Posterior cingulate gyrus (tissue), 11 donors: ENCODE results near the gene NEUROD2.

ENCODE experiments used
- DNase-seq, 10 donors: peaks; one replicate each; pipeline versions ENCODE4 v3.0.0 to v3.0.0-alpha.2; 2020 to 2021; ENCODE audit warnings: mixed read lengths in 3 of 10
- intact Hi-C: fragments of 100-400 bp; cut with DNase I; formaldehyde crosslinking; loops from one replicate; pipeline ENCODE4 v1.15.1; 2023

The NEUROD2 gene

DNA sequence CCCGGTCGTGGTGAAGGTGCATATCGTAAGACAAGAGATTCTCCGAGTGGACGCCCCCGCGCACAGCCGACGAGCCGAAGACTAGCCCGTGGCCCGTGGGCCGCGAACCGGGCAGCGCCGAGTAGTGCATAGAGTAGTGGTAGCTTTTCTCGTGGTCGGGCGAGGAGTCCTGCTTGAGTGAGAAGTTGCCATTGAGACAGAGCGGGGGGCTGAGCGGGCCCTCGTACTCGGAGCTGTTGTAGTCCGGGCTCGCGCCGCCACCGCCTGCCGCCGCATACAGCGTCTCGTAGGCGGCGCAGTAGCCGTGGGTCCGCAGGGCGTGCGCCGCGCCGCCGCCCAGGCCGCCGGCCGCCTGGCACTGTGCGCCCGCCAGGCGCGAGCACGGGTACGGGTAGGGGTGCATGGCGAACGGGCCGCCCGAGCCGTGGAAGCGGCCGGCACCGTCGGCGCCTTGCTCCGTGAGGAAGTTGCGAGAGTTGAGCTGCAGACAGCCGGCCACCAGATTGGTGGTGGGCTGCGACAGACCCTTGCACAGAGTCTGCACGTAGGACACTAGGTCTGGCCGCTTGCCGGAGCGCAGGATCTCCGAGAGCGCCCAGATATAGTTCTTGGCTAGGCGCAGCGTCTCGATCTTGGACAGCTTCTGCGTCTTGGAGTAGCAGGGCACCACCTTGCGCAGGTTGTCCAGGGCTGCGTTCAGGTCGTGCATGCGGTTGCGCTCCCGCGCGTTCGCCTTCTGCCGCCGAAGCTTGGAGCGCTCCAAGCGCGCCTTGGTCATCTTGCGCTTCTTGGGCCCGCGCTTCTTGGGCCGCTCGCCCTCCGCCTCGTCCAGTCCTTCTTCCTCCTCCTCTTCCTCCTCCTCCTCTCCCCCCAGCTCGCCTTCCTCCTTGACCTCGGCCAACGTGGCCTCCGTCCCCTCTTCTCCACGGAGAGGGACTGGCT, 2.0 kb downstream of the NEUROD2 start:
- DNase-seq: peak in 1 of 10 donors; percentile 75
- intact Hi-C loops: no loop called here

DNA sequence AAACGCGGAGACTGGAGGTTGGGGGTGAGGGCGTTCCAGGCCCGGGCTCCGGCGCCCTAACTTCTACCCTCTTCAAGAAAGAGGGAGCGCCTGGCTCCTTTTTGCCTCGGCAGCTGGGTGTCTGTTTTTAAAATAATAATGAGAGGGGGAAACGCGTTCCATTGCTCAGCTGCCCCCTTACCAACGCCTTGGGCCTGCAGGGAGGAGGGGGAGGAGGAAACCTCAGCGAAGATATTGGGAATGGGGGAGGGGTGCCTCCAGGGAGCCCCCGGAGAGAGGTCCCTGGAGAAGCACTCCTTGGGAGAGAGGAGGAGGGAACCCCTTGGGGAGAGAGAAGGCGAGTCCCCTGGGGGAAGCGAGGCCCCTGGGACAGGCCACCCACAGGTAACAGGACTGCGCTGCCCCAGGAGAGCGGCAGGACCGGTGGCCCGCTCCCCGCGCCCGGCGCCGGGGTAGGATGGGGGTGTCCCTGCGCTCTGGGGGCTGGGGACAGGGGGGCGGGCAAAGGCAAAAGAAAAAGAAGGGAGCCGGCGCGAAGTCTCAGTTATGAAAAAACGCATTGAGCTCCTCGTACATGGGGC, 2.7 kb downstream of the NEUROD2 start:
- intact Hi-C loops: no loop called here
- peak in 1 of 10 donors; percentile 39 for DNase-seq

DNA sequence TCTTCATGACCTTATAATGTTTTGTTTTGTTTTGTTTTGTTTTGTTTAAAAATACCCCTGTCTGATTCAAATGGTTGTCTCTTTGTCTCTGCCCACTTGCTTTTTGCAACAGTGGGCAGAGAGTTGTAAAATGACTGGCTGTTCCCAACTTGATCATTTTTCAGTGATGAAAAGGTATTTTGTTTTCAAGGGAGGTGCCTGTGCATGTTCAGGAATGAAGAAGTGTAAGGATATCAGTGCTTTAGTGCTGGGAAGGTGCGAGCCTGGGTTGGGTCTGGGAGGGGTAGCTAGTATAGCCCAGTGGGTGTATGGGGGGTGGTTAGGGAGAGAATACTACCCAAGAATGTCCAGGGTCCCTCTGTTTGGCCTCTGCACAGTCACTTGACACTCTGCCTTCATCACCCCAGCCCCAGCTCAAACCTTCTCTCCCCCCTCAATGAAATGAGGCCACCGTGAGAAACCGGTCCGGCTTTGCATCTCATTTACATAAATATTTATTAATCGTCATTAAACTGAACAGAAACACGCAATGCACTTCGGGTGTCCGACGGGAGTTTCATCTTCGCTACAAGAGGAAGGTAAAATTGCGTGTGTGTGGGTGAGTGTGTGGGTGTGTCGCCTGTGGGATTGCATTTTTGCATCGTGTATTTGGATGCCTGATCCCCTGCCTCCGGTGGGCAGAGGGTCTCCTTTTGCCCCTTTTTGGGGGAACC, 4.3 kb downstream of the NEUROD2 start:
- intact Hi-C loops: no loop called here
- DNase-seq: peak in 1 of 10 donors; percentile 16

DNA sequence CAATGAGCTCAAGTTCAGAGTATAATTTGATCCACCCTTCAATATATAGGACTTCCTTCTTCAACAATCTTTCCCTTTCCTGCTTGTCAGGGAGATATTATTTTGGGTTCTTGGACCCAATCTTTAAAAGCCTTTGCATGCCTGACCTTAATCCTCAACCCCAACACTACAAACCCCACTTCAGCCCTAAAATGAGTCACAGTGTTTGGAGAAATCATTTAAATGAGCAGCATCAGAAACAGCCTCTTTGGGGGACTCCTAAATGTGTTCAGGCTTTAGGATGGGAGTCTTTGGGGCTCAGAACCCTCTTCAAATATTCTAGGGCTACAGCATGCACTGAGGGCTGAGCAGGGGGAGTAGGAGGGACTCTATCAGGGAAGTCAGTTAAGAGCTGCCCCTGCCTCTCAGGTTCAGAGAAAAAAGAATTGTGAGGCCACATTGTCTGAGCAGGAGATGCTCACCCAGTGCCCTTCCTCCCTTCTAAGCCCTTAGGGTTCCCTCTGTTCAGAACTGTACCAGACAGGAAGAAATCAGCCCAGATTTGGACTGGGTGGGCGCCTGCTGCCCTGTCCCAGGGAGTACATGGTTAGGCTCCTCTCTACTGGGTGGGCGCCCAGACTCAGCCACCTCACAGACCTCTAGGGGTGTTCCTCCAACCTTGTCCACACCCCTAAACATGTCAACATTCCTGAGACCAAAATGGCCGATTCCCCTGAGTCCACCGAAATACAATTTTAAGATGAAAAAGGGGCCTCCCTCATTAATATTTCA, 5.0 kb downstream of the NEUROD2 start:
- intact Hi-C loops: no loop called here
- DNase-seq: peak in 1 of 10 donors; percentile 24

DNA sequence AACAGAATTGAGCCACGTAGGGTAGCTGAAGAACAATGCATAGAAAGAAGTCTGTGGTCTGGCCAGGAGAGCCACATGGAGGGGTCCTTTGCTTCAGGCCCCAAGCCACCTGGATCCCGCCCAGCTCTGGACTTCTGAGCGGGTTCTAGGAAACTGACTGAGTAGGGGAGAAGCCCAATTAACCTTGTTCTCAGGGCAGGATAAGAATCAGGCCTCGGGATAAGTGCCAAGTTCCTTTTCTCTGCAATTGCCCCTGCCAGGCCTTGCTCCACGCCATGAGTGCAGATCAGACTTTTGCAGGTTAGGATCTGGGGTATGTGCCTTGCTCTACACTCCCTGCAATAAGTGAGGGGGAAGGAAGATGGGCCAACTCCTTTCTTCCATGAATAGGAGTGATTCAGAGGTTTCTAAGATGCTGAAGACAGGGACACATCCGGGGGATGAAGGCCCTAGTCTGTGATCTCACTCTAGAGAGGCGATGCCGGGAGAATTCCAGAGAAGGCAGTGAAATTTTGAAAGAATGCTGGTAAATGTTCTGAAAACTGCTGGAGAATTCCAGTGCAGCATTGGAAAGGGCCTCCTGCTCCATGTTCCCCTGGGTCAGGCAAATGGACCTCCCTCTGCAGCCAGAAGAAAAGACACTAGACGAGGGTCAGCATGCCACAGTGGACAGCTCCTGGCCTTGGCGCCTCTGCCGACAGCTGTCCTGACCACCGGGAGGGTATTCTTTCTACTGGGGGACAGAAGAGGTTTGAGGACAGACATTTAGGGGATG, 5.8 kb downstream of the NEUROD2 start:
- intact Hi-C loops: no loop called here
- DNase-seq: peak in 1 of 10 donors; percentile 25

DNA sequence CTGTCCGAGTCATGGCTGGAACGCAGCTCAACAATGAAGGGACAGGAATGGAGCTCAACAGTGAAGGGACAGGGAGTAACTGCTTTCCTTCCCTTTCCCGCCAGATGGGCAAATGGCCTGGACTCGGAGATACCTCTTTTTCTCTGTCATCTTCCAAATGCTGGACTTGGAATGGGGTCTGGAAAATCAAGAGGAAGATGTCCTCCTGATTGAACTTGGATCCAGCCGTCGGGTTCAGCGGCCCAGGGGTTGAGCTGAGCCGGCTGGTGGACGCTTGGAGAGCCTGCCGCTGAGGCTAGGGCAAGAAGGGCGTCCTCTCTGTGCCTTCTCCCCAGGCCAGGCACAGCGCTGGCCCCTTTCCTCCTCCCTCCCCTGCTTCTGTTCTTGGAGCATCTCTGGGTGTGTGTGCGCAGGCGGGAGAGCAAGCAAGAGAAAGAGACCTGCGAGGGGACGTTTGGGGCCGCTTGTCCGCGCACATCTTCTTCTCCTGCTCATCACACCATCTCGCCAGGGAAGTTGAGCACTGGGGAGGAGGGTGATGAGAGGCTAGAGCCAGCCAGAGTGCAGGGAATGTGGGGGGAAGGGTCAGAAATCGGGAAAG, 6.6 kb downstream of the NEUROD2 start:
- intact Hi-C loops: no loop called here
- peak in 1 of 10 donors; percentile 36 for DNase-seq

DNA sequence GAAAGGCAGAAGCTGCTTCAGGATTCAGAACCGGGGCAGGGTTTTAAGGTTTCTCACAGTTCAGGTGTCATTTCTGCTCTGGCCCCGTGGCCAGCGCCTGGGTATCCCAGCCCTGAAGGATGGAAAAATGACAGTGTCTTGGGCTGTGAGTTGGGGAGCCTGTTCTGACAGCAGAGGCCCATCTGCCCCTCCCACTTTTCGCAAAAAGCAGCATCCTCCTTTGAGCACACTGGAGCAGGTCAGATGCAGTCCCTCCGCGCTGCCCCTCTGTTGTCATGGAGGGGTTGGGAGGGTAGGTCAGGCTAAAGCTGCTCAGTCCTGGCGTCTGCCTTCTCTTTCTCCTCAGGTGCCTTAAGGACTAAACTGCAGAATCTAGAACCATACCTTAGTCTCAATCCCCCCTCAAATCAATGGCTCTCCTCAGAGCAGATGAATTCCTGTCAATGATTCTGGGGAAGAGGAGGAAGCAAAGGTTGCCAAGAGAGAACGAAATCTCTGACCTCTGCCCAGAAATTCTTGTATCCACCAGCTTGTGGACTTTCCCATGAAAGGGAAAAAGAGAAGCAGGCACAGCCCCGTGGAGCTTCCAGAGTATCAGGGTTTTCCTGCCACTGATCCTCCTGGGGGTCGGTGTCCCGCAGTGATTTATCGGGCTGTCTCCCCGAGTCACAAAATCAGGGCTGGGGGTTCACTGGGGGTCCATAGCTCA, 7.3 kb downstream of the NEUROD2 start:
- peak in 1 of 10 donors; percentile 41 for DNase-seq

DNA sequence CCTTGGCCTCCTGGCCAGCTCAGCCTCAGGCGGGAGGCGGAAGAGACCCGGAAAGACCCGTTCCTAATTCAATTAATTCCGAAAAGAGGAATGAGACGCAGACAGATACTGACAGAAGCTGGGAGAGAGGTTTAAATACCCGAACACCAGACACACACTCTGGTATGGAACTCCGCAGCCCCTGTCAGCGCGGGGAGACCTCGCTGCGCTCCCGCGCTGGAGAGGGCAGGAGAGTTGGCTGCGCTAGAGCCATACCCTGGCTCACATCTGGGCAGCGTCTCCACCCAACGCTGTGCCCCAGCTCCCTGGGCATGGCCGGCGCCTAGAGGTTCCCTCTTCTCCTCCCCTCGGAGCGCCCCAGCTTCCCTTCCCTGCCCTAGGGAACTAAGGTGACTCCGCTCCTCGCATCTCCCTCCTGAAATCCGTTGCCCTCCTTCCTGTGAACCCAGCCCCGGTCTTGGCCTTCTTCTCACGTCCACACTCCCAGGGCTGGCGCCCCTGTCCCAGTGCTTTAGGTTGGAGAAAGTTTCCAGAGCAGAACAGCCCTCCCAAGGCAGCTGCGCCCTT, 8.0 kb downstream of the NEUROD2 start:
- intact Hi-C loops: no loop called here
- peak in 1 of 10 donors; percentile 53 for DNase-seq

More for the DNA sequence above, 7.3 kb downstream of the NEUROD2 start:
- intact Hi-C loops: no loop called here

DNA sequence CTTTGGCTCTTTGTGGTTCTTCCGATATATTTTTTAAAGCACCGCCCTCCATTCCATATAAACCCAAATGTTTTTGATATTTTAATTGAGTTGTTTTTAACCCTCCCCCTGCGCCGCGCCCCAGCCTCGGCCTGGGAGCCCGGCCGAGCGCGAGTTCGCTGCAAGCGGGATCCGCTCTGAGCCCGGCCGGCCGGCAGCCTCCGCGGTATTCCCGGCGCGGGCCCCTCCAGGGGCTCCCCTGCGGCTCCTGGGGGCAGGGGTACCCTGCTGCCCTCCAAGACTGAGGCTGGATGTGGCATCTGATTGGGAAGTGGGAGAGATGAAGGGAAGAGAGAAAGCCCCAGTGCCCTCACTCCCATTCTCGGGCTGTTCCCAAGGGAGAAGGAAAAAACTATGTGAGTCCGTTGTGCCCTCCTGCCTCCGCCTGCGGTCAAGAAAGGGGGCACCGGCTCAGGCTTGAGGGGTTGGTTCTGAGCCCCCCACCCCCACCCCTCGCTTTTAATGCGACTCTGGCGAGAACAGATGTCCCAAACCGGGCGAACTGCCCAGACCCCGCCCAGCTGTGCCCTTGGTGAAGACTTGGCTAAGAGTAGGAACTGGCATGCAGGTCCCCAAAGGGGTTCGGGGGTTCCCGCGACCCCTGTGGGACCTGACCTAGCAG, 8.6 kb downstream of the NEUROD2 start:
- intact Hi-C loops: no loop called here
- peak in 1 of 10 donors; percentile 41 for DNase-seq

DNA sequence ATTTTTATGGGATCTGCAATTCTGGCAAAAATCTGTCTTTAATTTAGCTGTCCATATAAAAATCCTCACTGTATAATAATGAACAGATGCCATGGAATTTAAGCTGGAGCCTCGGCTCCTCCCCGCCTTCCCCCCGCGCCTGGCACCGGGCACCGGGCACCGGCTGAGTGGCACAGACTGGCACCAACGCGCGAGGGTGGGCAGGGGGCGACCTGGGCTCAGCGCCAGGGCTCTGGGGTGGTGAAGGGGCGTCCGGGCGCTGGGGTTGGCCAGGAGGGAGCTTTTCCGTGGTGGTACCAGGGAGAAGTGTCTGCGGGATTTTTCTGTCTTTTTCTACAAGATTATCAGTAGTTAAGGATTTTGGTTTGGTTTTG, 9.1 kb downstream of the NEUROD2 start:
- intact Hi-C loops: no loop called here
- peak in 2 of 10 donors; percentile 80 to 89 for DNase-seq

DNA sequence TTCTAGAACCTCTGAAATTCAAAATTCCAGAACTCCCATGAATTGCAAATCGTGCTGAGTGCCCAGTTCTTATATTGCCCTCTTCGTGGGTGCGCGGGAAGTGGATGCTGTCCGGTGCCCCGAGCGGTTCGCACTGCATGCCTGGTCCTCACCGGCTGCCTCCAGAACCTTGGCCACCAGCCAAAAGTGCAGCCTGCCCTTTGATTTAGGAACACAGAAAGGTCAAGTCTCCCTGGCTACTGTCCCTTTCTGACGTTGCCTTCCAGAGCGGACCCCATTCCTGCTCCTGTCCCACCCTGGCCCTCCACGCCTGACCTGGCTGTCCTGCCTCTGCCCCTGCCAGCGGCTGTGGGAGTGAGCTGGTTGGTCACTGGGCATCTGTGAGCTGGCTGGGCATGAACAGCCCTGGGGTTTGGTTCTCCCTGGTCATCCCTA, 9.7 kb downstream of the NEUROD2 start:
- intact Hi-C loops: no loop called here
- peak in 1 of 10 donors; percentile 66 for DNase-seq

DNA sequence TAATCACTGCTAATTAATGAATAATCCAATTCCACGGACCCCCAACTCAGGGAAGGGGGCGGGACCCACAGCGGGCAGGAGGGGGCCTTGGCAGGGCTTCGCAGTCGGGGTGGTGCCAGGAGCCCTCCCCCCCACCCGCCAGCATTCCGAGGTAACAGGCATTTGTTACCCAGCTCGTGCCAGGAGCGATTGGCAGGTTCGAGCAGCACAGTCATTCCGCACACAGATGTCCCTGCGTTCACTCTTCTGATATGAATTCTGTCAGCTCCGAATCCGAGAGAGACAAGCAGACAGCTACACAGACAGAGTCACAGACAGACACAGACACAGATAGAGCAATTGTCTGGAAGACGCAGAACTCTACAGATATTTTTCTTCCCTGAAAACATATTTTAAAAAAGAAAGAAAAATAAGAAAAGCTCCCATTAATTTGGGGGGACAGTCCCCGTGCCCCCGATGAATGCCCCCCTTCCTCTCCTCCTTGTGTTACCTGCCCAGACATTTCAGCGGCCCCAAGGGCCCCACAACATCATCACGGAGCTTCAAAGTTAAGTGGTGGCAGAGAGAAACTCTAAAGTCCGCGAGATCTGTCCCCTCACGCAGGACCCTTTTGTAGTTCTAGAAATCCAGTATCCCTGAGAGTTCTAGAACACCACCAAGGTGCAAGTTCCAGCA, 10.2 kb downstream of the NEUROD2 start:
- peak in 1 of 10 donors; percentile 56 for DNase-seq
- intact Hi-C loops: no loop called here

DNA sequence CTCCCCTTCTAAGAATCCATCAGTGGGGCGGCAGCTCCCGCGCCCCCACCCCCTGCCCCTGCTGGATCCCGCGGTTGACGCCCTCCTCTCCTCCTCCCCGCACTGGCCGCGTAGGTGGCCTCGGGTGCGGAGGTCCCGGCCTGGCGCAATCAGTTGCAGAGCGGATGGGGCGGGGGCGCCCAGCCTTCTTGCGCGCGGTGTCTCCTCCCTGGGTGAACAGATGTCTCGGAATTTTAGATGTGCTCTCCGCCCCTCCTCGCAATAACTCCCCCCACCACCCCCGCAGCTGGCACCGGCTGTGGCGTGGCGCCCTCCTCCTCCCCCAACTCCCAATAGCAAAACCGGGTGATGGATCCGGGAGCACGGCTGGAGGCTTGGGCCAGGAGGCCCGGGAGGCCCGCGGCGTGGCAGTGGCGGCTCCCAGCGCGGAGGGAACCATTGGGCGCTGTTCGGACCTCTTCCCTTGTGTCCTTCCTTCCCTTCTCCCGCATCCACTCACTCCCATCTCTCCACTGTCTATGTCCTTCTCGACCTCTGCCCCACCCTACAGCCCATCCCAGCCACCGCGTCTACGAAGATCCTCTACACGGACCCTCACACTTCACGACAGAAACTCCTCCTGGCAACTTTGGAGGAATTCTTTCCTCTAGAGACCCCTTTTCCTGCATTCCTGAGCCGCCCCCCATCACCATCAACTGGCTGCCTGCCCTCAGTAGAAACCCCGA, 11.0 kb downstream of the NEUROD2 start:
- intact Hi-C loops: no loop called here
- peak in 1 of 10 donors; percentile 79 for DNase-seq

DNA sequence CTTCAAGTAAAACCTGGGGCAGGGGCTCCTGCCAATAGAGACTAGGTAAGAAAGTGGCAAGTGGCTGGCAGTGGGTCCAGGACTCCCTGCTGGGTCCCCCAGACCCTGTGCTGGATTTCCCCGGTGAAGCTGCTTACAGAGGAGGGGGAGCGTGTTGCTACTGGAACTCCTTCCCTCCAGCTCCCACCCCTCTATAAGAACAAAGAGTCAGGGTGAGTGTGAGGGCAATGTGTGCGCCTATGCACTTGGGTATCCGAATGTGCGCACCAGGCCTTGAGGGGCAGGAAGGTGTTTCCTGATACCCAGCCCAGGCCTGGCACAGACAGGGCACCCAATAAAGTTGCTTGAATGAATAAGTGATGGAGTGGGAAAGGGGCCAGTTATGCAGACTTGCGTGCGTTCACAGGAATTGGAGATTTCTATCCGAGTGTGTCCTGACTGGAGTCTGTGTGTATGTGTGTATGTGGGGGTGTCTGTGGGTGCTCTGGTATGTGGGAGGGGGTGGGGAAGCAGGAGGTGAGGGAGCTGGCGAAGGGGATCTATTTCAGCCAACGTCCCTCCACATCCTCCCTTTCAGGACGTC, 11.7 kb downstream of the NEUROD2 start:
- intact Hi-C loops: no loop called here
- peak in 1 of 10 donors; percentile 55 for DNase-seq

DNA sequence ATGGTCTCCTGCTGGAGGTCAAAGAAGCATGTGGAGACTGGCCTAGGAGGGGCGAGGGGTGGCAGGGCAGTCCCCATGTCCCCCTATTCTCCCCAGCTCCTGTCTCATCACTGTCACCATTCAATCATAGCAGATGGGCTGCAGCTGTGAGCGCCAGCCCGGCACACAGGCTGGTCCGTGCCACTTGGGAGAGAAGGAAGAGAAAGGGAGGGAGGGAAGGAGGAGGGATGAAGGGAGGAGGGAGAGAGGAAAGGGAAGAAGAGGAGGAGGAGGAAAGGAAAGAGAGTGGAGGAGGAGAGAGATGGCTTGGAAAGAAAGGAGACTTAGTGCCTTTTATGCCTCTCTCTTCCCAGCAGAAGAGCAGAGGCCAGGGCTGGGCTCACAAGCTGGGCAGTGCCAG, 12.4 kb downstream of the NEUROD2 start:
- intact Hi-C loops: no loop called here
- peak in 1 of 10 donors; percentile 53 for DNase-seq

DNA sequence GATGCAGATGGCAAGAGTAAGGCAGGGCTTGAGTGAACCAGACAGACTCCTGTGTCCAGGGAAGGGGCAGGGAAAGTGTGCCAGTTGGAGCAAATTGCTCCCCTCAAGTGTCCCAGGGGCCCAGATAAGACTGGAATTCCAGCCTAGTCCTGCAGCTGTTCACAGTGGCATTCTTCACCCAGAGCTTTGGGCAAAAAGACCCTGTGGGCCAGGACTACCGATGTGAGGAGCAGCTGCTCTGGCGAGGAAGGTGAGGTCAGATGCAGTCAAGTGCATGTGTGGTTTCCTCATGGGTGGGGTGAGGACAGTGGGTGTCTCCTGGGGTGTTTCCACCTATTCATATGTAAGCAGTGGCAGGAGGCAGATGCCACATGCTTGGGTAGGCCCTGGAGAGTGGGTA, 14.3 kb downstream of the NEUROD2 start:
- DNase-seq: peak in 1 of 10 donors; percentile 34
- intact Hi-C loops: no loop called here
